ENCODE measurements around the gene GDF15.

GDF15 gene

DNA sequence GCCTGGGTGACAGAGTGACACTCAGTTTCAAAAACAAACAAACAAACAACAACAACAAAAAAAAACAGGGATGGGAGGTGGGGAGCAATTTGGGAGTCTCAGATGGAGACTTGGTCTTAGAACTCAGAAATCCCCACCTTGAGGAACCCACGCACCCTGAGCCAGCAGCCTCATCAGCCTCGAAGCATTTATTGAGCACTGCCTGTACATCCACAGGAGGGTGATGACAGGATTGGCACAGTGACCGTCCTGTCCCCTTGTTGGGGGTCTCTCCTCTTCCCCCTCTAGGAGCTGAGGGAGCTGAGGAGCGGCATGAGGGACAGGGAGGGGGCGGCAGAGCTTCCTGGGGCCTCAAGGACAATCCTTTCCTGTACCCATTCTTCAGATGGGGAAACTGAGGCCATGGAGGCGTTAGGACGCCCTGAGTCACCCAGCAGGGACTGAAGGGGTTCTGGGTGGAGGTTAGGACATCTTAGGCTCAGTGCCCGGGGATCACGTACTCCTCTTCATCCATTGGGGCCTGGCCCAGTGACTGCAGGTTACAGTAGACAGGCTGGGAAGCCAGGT is 5.6 kb downstream of the GDF15 start:
- Histone ChIP-seq H3K36me3 (ENCODE audit: insufficient read depth, low read length) (no peaks in the 10 kb centered on the region), H3K4me1 (ENCODE audit: insufficient read depth, low read length, poor library complexity, severe bottlenecking) (no peaks in the 10 kb centered on the region), H3K9me2 (replicated peaks; ENCODE audit: low read depth, low read length) (no peaks in the 10 kb centered on the region), H3K9me3 (ENCODE audit: insufficient read depth, low read depth, low read length) (no peaks in the 10 kb centered on the region), H3F3A (ENCODE audit: low read depth) (no peaks in the 10 kb centered on the region), H3K4me2 (ENCODE audit: low read depth, low read length, poor library complexity, severe bottlenecking) (no peak overlapping the region), H3K9ac (ENCODE audit: low read depth, low read length, poor library complexity, severe bottlenecking) (no peak overlapping the region), H3K79me2 (ENCODE audit: insufficient read depth, low read length) (no peaks in the 10 kb centered on the region), H4K20me1 (ENCODE audit: insufficient read depth, low read length, poor library complexity, severe bottlenecking) (no peaks in the 10 kb centered on the region), H2AFZ (ENCODE audit: low read length) (no peak overlapping the region), H3K27me3 (ENCODE audit: insufficient read depth, low read length, poor library complexity, severe bottlenecking) (no peaks in the 10 kb centered on the region), H3K4me3 (ENCODE audit: low read length, poor library complexity, severe bottlenecking) (no peak overlapping the region)
- TF ChIP-seq, protein P1, sequence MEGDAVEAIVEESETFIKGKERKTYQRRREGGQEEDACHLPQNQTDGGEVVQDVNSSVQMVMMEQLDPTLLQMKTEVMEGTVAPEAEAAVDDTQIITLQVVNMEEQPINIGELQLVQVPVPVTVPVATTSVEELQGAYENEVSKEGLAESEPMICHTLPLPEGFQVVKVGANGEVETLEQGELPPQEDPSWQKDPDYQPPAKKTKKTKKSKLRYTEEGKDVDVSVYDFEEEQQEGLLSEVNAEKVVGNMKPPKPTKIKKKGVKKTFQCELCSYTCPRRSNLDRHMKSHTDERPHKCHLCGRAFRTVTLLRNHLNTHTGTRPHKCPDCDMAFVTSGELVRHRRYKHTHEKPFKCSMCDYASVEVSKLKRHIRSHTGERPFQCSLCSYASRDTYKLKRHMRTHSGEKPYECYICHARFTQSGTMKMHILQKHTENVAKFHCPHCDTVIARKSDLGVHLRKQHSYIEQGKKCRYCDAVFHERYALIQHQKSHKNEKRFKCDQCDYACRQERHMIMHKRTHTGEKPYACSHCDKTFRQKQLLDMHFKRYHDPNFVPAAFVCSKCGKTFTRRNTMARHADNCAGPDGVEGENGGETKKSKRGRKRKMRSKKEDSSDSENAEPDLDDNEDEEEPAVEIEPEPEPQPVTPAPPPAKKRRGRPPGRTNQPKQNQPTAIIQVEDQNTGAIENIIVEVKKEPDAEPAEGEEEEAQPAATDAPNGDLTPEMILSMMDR (conservative IDR thresholded peaks at IDR 0.05; ENCODE audit: low read length): no peak
- no peak for TF ChIP-seq EZH2phosphoT487 (IDR thresholded peaks at IDR 0.05; ENCODE audit: borderline replicate concordance)

DNA sequence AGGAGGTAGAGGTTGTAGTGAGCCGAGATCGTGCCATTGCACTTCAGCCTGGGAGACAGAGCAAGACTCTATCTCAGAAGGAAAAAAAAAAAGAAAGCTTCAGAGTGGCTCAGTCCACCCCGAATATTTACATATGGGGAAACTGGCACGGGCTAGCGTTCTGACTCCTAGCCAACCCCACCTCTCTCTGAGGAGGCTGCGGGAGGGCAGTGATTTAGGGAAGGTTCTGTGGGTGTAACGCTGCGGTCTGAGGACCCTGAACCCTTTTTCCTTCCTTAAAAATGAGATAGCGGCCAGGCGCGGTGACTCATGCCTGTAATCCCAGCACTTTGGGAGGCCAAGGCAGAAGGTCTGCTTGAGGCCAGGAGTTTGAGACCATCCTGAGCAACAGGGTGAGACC is 6.5 kb downstream of the GDF15 start:
- Histone ChIP-seq H3F3A (ENCODE audit: low read depth) (no peaks in the 10 kb centered on the region), H3K9me2 (replicated peaks; ENCODE audit: low read depth, low read length) (no peaks in the 10 kb centered on the region), H3K9me3 (ENCODE audit: insufficient read depth, low read depth, low read length) (no peaks in the 10 kb centered on the region), H3K36me3 (ENCODE audit: insufficient read depth, low read length) (no peaks in the 10 kb centered on the region), H3K4me2 (ENCODE audit: low read depth, low read length, poor library complexity, severe bottlenecking) (no peak overlapping the region), H3K4me1 (ENCODE audit: insufficient read depth, low read length, poor library complexity, severe bottlenecking) (no peaks in the 10 kb centered on the region), H3K27me3 (ENCODE audit: insufficient read depth, low read length, poor library complexity, severe bottlenecking) (no peaks in the 10 kb centered on the region), H3K9ac (ENCODE audit: low read depth, low read length, poor library complexity, severe bottlenecking) (no peak overlapping the region), H4K20me1 (ENCODE audit: insufficient read depth, low read length, poor library complexity, severe bottlenecking) (no peaks in the 10 kb centered on the region), H3K4me3 (ENCODE audit: low read length, poor library complexity, severe bottlenecking) (no peak overlapping the region), H2AFZ (ENCODE audit: low read length) (no peak overlapping the region), H3K79me2 (ENCODE audit: insufficient read depth, low read length) (no peaks in the 10 kb centered on the region)
- TF ChIP-seq EZH2phosphoT487 (IDR thresholded peaks at IDR 0.05; ENCODE audit: borderline replicate concordance): no peak

DNA sequence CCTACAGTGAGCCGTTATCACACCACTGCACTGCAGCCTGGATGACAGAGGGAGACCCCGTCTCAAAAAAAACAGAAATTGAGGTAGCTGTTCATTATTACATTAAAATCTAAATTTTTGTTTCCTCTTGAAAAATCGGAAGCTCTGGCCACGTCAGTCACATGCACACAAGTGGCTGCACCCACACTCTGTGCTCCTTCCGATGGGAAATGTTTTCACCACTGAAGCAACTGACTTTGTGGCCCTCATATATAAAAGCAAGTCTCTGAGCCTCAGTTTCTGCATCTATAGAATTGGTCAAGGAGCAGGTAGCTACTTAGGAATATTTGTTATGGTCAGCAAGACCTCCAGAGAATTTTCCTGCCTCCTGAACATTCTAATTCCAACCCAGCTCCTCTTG is 7.0 kb downstream of the GDF15 start:
- Histone ChIP-seq H3K79me2 (ENCODE audit: insufficient read depth, low read length) (no peaks in the 10 kb centered on the region), H3K4me1 (ENCODE audit: insufficient read depth, low read length, poor library complexity, severe bottlenecking) (no peaks in the 10 kb centered on the region), H3K9me3 (ENCODE audit: insufficient read depth, low read depth, low read length) (no peaks in the 10 kb centered on the region), H3K27me3 (ENCODE audit: insufficient read depth, low read length, poor library complexity, severe bottlenecking) (no peaks in the 10 kb centered on the region), H3K36me3 (ENCODE audit: insufficient read depth, low read length) (no peaks in the 10 kb centered on the region), H3K4me3 (ENCODE audit: low read length, poor library complexity, severe bottlenecking) (no peak overlapping the region), H2AFZ (ENCODE audit: low read length) (no peak overlapping the region), H3K9ac (ENCODE audit: low read depth, low read length, poor library complexity, severe bottlenecking) (no peak overlapping the region), H4K20me1 (ENCODE audit: insufficient read depth, low read length, poor library complexity, severe bottlenecking) (no peaks in the 10 kb centered on the region), H3K9me2 (replicated peaks; ENCODE audit: low read depth, low read length) (no peaks in the 10 kb centered on the region), H3K4me2 (ENCODE audit: low read depth, low read length, poor library complexity, severe bottlenecking) (no peak overlapping the region), H3F3A (ENCODE audit: low read depth) (no peaks in the 10 kb centered on the region)
- no peak for TF ChIP-seq EZH2phosphoT487 (IDR thresholded peaks at IDR 0.05; ENCODE audit: borderline replicate concordance)
- TF ChIP-seq, protein P1 (conservative IDR thresholded peaks at IDR 0.05; ENCODE audit: low read length): no peak

DNA sequence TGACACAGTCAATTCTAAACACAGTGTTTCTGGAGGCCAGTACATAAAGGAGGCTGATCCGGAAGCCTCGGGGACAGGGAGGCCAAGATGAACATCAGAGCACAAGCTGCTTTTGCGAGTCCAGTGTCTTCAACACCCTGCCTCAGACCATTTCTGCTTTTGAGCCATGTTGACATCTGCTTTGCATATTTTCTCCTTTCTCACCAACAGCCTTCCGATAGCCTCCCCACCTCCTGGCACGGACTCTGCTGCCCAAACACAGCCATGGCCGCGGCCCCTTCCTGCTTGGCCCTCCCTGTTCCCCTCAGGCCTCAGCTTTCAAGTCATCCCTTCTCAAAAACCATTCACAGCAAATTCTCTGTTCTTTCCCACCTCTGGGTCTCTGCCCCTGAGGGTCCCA is 7.9 kb downstream of the GDF15 start:
- H4K20me1 ChIP-seq (ENCODE audit: insufficient read depth, low read length, poor library complexity, severe bottlenecking): no peaks in the 10 kb centered on the region
- no peaks in the 10 kb centered on the region for H3K79me2 ChIP-seq (ENCODE audit: insufficient read depth, low read length)
- H3K9me3 ChIP-seq (ENCODE audit: insufficient read depth, low read depth, low read length): no peaks in the 10 kb centered on the region
- H3K4me1 ChIP-seq (ENCODE audit: insufficient read depth, low read length, poor library complexity, severe bottlenecking): no peaks in the 10 kb centered on the region
- no peak overlapping the region for H3K4me2 ChIP-seq (ENCODE audit: low read depth, low read length, poor library complexity, severe bottlenecking)
- H3K27me3 ChIP-seq (ENCODE audit: insufficient read depth, low read length, poor library complexity, severe bottlenecking): no peaks in the 10 kb centered on the region
- no peak overlapping the region for H3K9ac ChIP-seq (ENCODE audit: low read depth, low read length, poor library complexity, severe bottlenecking)
- H3K4me3 ChIP-seq (ENCODE audit: low read length, poor library complexity, severe bottlenecking): no peak overlapping the region
- TF ChIP-seq, protein P1 (conservative IDR thresholded peaks at IDR 0.05; ENCODE audit: low read length): no peak
- TF ChIP-seq EZH2phosphoT487 (IDR thresholded peaks at IDR 0.05; ENCODE audit: borderline replicate concordance): no peak
- no peaks in the 10 kb centered on the region for H3K36me3 ChIP-seq (ENCODE audit: insufficient read depth, low read length)
- H3F3A ChIP-seq (ENCODE audit: low read depth): no peaks in the 10 kb centered on the region
- H2AFZ ChIP-seq (ENCODE audit: low read length): no peak overlapping the region
- no peaks in the 10 kb centered on the region for H3K9me2 ChIP-seq (replicated peaks; ENCODE audit: low read depth, low read length)

All from Loucy (cell line).